HepG2 (cell line): ENCODE data around the gene MORN3. TPM values are rescaled to one million over a fixed set of nuclear protein-coding genes. Genes with fewer than 3 reads are reported as not detected.

Experiments used
- CC2D1A ChIP-seq: sonication (generic); formaldehyde crosslinking; IDR thresholded peaks from 2 replicates; pipeline ENCODE4 v1.8.1; 2023; ENCODE audit warnings: mild to moderate bottlenecking, missing genetic modification reagents
- HNRNPK ChIP-seq: fragments of 200-400 bp; formaldehyde crosslinking; IDR thresholded peaks from 2 replicates; pipeline ENCODE4 v1.6.1; 2018; ENCODE audit warnings: low read length, low read depth, moderate library complexity, mild to moderate bottlenecking; ENCODE audit not compliant: poor library complexity, severe bottlenecking
- JUN ChIP-seq: sonication (generic); formaldehyde crosslinking; IDR thresholded peaks from 2 replicates; pipeline ENCODE4 v1.4.0; 2020; ENCODE audit warnings: mild to moderate bottlenecking, missing genetic modification reagents
- JUND ChIP-seq: sonication (generic); formaldehyde crosslinking; IDR thresholded peaks from 2 replicates; pipeline ENCODE4 v1.8.0; 2022; ENCODE audit warnings: mild to moderate bottlenecking, missing genetic modification reagents
- NFE2 ChIP-seq: sonication (generic); formaldehyde crosslinking; IDR thresholded peaks from 2 replicates; pipeline ENCODE4 v1.4.0; 2020; ENCODE audit warnings: missing genetic modification reagents
- NFIB ChIP-seq: sonication (generic); formaldehyde crosslinking; IDR thresholded peaks from 2 replicates; pipeline ENCODE4 v1.9.0; 2021; ENCODE audit warnings: missing genetic modification reagents, mild to moderate bottlenecking, borderline replicate concordance
- NFYC ChIP-seq: IDR thresholded peaks from 2 replicates; pipeline ENCODE4 v1.6.1; 2016; ENCODE audit warnings: missing genetic modification reagents, missing compliant biosample characterization
- RBM22 ChIP-seq: fragments of 200-400 bp; formaldehyde crosslinking; optimal IDR thresholded peaks from 2 replicates; pipeline ENCODE3; 2017; ENCODE audit warnings: mild to moderate bottlenecking, low read length, moderate library complexity
- SPEN ChIP-seq: sonication (generic); formaldehyde crosslinking; IDR thresholded peaks from 2 replicates; pipeline ENCODE4 v1.5.1; 2020; ENCODE audit warnings: low read depth, mild to moderate bottlenecking, missing genetic modification reagents
- TCF12 ChIP-seq, 2 experiments: fragments of 450-650 bp in 1 of 2; sonication (generic) in 1 of 2; formaldehyde crosslinking in 1 of 2; IDR thresholded peaks; 2 replicates each; pipeline versions ENCODE4 v1.6.1 to v1.8.0; 2017 to 2022; ENCODE audit warnings: antibody characterized with exemption in 1 of 2, mild to moderate bottlenecking in 1 of 2, missing genetic modification reagents in 1 of 2, moderate library complexity in 1 of 2
- TEAD2 ChIP-seq: sonication (generic); formaldehyde crosslinking; IDR thresholded peaks from 2 replicates; pipeline ENCODE4 v1.9.0; 2021; ENCODE audit warnings: missing genetic modification reagents
- ZBTB21 ChIP-seq: sonication (generic); formaldehyde crosslinking; IDR thresholded peaks from 2 replicates; pipeline ENCODE4 v1.4.0; 2020; ENCODE audit warnings: missing genetic modification reagents
- ZNF260 ChIP-seq: sonication (generic); formaldehyde crosslinking; IDR thresholded peaks from 2 replicates; pipeline ENCODE4 v1.4.0; 2020; ENCODE audit warnings: missing genetic modification reagents, low read depth, mild to moderate bottlenecking, borderline replicate concordance
- ZNF292 ChIP-seq: sonication (generic); formaldehyde crosslinking; IDR thresholded peaks from 2 replicates; pipeline ENCODE4 v1.8.1; 2022; ENCODE audit warnings: mild to moderate bottlenecking, low read depth, missing genetic modification reagents, borderline replicate concordance
- ZNF460 ChIP-seq: sonication (generic); formaldehyde crosslinking; IDR thresholded peaks from 2 replicates; pipeline ENCODE4 v1.5.1; 2020; ENCODE audit warnings: missing genetic modification reagents, mild to moderate bottlenecking, borderline replicate concordance
- ZNF746 ChIP-seq: sonication (generic); formaldehyde crosslinking; IDR thresholded peaks from 2 replicates; pipeline ENCODE4 v1.8.0; 2022; ENCODE audit warnings: mild to moderate bottlenecking, missing genetic modification reagents
- polyA plus RNA-seq, 8 experiments: library from polyadenylated mRNA; depleted of rRNA in 3 of 8; stranded (reverse) in 7 of 8; unstranded in 1 of 8; fragments of >200 nt; fragmentation: Illumina TruSeq in 4 of 8; extraction: Trizol in 4 of 8; gene quantifications; 2 replicates each; pipeline versions ENCODE4 v1.2.1 to v1.2.3, GENCODE V29; 2011 to 2016; ENCODE audit warnings: low read depth in 4 of 8, missing spikeins in 1 of 8, mixed read lengths in 1 of 8; ENCODE audit not compliant: insufficient read depth in 1 of 8
- total RNA-seq, 5 experiments: library from RNA; depleted of rRNA; stranded (reverse); fragments of >200 nt; fragmentation: Illumina TruSeq; extraction: Trizol; gene quantifications; 2 replicates each; pipeline ENCODE4 v1.2.3, GENCODE V29; 2016; ENCODE audit warnings: low read depth in 1 of 5
- TF ChIP-seq, protein P1 (sequence below): sonication (generic); formaldehyde crosslinking; IDR thresholded peaks from 2 replicates; pipeline ENCODE4 v1.8.1; 2023; ENCODE audit warnings: mild to moderate bottlenecking, inconsistent platforms, moderate library complexity, missing genetic modification reagents, borderline replicate concordance
- TF ChIP-seq, protein P2 (sequence below): IDR thresholded peaks from 2 replicates; pipeline ENCODE4 v1.6.1; 2016; ENCODE audit warnings: low read depth, borderline replicate concordance
- TF ChIP-seq, protein P3 (sequence below): sonication (generic); formaldehyde crosslinking; IDR thresholded peaks from 2 replicates; pipeline ENCODE4 v1.8.1; 2023; ENCODE audit warnings: mild to moderate bottlenecking, missing genetic modification reagents
- TF ChIP-seq, protein P4 (sequence below): sonication (generic); formaldehyde crosslinking; IDR thresholded peaks from 2 replicates; pipeline ENCODE4 v1.5.0; 2020; ENCODE audit warnings: mild to moderate bottlenecking, missing genetic modification reagents, moderate library complexity
- TF ChIP-seq, protein P5 (sequence below): sonication (generic); formaldehyde crosslinking; conservative IDR thresholded peaks from 2 replicates; pipeline ENCODE4 v1.8.0; 2022; ENCODE audit warnings: missing genetic modification reagents

MORN3 gene
- total and polyA plus RNA-seq, 2 of the 13 experiments (the other 11 are each of a cell fraction or from before 2014, with no cell fraction given): 1.1 to 2.0 TPM

DNA sequence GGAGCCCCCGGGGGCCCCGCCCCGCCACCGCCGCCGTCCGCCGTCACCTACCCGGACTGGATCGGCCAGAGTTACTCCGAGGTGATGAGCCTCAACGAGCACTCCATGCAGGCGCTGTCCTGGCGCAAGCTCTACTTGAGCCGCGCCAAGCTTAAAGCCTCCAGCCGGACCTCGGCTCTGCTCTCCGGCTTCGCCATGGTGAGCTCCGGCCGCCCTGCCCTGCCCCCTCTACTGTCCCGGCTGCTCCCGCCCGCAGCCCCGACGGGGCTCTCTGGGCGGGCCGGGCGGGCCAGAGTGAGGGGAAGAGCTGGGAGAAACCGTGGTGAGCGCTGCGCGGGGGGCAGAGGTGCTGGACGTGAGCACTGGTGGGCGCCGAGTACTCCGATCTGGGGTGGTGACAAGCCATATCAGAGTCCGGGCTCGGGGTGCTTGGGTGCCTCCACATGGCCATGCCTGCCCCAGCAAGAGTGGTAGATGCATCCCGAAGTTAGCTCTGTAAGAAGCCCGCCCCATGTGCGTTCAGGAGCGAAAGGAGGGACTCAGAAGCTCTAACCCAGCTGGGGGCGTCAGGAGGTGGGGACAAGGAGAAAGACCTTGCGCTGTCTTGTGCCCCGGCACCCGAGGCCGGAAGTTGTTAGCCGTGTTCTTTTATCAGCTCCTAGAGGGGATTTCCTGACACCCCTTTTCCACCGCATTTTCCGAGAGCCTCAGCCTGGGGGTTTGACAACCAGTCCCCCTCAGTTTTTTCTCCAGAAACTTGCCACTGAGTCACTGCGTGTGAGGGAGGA, 42.4 kb downstream of the MORN3 start (continued):
- TF ChIP-seq, protein P1, sequence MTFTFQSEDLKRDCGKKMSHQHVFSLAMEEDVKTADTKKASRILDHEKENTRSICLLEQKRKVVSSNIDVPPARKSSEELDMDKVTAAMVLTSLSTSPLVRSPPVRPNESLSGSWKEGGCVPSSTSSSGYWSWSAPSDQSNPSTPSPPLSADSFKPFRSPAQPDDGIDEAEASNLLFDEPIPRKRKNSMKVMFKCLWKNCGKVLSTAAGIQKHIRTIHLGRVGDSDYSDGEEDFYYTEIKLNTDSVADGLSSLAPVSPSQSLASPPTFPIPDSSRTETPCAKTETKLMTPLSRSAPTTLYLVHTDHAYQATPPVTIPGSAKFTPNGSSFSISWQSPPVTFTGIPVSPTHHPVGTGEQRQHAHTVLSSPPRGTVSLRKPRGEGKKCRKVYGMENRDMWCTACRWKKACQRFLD (CRISPR knock-in tag): no peak
- no peak for TF ChIP-seq NFE2 (CRISPR knock-in tag)
- no peak for TF ChIP-seq JUND (CRISPR knock-in tag)
- no peak for TF ChIP-seq ZNF746
- TF ChIP-seq, protein P2, sequence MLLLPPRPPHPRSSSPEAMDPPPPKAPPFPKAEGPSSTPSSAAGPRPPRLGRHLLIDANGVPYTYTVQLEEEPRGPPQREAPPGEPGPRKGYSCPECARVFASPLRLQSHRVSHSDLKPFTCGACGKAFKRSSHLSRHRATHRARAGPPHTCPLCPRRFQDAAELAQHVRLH (CRISPR knock-in tag): no peak
- 0 out of 2 replicates have a peak, but pooled peaks have one; percentile 18 for TF ChIP-seq ZNF292 (CRISPR knock-in tag)
- no peak for TF ChIP-seq ZNF460
- no peak for TF ChIP-seq NFIB
- TF ChIP-seq HNRNPK: no peak
- TF ChIP-seq SPEN (CRISPR knock-in tag): no peak
- TF ChIP-seq, protein P3, sequence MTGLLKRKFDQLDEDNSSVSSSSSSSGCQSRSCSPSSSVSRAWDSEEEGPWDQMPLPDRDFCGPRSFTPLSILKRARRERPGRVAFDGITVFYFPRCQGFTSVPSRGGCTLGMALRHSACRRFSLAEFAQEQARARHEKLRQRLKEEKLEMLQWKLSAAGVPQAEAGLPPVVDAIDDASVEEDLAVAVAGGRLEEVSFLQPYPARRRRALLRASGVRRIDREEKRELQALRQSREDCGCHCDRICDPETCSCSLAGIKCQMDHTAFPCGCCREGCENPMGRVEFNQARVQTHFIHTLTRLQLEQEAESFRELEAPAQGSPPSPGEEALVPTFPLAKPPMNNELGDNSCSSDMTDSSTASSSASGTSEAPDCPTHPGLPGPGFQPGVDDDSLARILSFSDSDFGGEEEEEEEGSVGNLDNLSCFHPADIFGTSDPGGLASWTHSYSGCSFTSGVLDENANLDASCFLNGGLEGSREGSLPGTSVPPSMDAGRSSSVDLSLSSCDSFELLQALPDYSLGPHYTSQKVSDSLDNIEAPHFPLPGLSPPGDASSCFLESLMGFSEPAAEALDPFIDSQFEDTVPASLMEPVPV: no peak
- TF ChIP-seq, protein P4, sequence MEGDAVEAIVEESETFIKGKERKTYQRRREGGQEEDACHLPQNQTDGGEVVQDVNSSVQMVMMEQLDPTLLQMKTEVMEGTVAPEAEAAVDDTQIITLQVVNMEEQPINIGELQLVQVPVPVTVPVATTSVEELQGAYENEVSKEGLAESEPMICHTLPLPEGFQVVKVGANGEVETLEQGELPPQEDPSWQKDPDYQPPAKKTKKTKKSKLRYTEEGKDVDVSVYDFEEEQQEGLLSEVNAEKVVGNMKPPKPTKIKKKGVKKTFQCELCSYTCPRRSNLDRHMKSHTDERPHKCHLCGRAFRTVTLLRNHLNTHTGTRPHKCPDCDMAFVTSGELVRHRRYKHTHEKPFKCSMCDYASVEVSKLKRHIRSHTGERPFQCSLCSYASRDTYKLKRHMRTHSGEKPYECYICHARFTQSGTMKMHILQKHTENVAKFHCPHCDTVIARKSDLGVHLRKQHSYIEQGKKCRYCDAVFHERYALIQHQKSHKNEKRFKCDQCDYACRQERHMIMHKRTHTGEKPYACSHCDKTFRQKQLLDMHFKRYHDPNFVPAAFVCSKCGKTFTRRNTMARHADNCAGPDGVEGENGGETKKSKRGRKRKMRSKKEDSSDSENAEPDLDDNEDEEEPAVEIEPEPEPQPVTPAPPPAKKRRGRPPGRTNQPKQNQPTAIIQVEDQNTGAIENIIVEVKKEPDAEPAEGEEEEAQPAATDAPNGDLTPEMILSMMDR: peak; percentile 48
- no peak for TF ChIP-seq ZNF260 (CRISPR knock-in tag)
- TF ChIP-seq RBM22: no peak
- TF ChIP-seq, protein P5, sequence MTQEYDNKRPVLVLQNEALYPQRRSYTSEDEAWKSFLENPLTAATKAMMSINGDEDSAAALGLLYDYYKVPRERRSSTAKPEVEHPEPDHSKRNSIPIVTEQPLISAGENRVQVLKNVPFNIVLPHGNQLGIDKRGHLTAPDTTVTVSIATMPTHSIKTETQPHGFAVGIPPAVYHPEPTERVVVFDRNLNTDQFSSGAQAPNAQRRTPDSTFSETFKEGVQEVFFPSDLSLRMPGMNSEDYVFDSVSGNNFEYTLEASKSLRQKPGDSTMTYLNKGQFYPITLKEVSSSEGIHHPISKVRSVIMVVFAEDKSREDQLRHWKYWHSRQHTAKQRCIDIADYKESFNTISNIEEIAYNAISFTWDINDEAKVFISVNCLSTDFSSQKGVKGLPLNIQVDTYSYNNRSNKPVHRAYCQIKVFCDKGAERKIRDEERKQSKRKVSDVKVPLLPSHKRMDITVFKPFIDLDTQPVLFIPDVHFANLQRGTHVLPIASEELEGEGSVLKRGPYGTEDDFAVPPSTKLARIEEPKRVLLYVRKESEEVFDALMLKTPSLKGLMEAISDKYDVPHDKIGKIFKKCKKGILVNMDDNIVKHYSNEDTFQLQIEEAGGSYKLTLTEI: no peak
- TF ChIP-seq TCF12 (IDR thresholded peaks at IDR 0.05): no peak
- TF ChIP-seq TCF12 (CRISPR knock-in tag; IDR thresholded peaks at IDR 0.05): 0 out of 2 replicates have a peak, but pooled peaks have one; percentile 7
- no peak for TF ChIP-seq NFYC (CRISPR knock-in tag)
- no peak for TF ChIP-seq TEAD2 (CRISPR knock-in tag)
- no peak for TF ChIP-seq ZBTB21 (CRISPR knock-in tag)
- TF ChIP-seq JUN (CRISPR knock-in tag): no peak
- TF ChIP-seq CC2D1A (CRISPR knock-in tag): no peak
